Neural cell (in vitro differentiated cells): ENCODE results near the gene FLAD1.

ENCODE experiments used
- EZH2 ChIP-seq: fragments of 200-600, 300-800 bp; shearing (Covaris generic), sonication (generic); IDR thresholded peaks from 2 replicates; pipeline ENCODE4 v1.6.1; 2014; ENCODE audit warnings: antibody characterized with exemption, low read length, borderline replicate concordance, mild to moderate bottlenecking; ENCODE audit not compliant: insufficient read depth, poor library complexity, severe bottlenecking
- POLR2AphosphoS5 ChIP-seq: IDR thresholded peaks from 2 replicates; pipeline ENCODE4 v1.6.1; 2012

DNA sequence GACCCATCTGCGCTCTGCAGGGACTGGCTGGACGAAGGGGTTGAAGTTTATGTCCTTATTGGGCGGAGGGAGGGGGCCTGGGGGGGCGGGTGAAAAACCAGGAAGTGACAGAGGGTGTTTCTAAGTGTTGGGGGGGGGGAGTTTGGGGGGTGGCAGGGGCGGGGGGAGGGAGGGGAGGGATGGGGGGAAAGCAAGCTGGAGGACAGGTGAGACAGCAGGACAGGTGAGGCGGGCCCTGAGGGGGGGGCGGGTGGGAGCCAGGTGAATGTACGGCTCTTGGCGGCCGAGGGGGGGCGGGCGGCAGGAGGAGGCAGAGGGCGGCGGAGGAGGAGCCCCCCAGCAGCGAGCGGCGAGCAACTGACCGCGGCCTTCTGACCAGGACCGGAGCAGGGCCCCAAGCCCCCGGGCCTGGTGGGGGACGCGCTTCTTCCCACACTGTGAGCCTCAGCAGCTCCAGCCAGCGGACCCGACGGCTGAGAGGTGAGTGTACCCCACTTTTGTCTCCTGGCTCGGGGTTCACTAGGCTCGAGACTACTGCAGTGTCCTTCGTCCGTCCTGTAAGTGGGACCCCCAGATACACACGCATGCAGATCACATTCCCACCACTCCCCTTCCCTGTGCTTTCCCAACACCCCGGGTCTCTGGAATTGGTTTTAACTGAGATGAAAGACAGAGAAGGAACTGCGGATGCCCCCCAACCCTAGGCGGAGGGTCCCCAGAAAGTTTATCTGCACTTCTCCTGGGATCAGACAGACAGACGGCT is 19.5 kb downstream of the FLAD1 start, which contains the start of gene ZBTB7B:
- TF ChIP-seq POLR2AphosphoS5 (no peak), EZH2 (no peak)
